Breast epithelium (tissue), 3 donors: ENCODE data around the gene TRIM54.

Experiments
- CTCF ChIP-seq, 3 donors: fragments of 450-650 bp; IDR thresholded peaks; one replicate each; pipeline ENCODE4 v1.5.1; 2016 to 2017; ENCODE audit warnings: antibody characterized with exemption in 3 of 3, mild to moderate bottlenecking in 3 of 3, moderate library complexity in 3 of 3
- POLR2A ChIP-seq: fragments of 450-650 bp; IDR thresholded peaks from one replicate; pipeline ENCODE4 v1.6.1; 2016; ENCODE audit warnings: antibody characterized with exemption, mild to moderate bottlenecking, moderate library complexity

GRCh38 chr2:27237341-27237945 is 44.8 kb upstream of the TRIM54 start:
- no peak for TF ChIP-seq CTCF (IDR thresholded peaks at IDR 0.05)
- TF ChIP-seq POLR2A: no peak
